Subcutaneous adipose tissue (tissue), 4 donors: ENCODE results near the gene FEV. TPM values are rescaled to one million over a fixed set of nuclear protein-coding genes. Genes with fewer than 3 reads are reported as not detected.

Experiments used
- CTCF ChIP-seq: fragments of 450-650 bp; IDR thresholded peaks from one replicate; pipeline ENCODE4 v1.5.1; 2016; ENCODE audit warnings: low read depth, mild to moderate bottlenecking, control low read depth, antibody characterized with exemption, moderate library complexity
- total RNA-seq, 4 donors: library from RNA; depleted of rRNA; stranded (reverse); fragments of >200 nt; gene quantifications; one replicate each; pipeline ENCODE4 v1.1.0, GENCODE V29; 2016

FEV gene
- total RNA-seq, 4 donors from 2014 or later, result not detected

DNA sequence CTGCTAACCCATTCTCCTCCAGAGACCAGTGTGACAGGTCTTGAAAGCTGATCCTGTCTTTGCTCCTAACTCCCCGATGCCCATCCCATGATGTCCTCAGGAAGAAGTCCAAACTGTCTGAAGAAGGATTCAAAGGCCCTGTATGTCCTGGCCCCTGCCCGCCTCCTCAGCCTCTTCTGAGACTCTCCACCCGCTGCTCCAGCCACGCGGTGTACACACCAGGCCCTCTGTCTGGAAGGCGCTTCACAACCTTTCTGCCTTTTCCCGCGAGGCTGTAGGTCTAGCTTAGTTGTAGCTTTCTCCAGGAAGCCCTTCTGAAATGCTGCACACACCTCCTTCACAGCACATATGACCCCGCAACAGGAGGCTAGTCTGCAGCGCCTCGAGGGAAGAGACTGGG, 31.7 kb upstream of the FEV start:
- no peak for TF ChIP-seq CTCF

DNA sequence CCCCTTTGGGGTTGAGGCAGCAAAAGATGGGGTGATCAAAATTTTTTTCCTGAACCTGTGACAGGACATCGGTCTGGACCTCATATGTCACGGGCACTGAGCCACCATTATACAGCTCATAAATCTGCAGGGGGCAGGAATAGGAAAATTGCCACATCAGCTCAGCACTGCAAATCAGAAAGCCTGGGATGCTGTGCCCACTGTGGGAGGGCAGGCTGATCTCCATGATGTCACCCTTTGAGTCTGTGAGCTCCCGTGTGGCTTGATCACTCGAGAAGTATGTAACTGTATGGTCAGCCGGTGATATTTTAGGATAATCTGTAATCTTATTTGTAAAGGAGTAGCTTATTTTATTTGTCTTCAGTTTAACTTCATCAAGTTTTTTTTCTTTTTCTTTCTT, 25.9 kb upstream of the FEV start:
- no peak for TF ChIP-seq CTCF

- TF ChIP-seq CTCF, result no peak
Measured at GRCh38 chr2:219010162-219010756, 25.3 kb upstream of the FEV start.

DNA sequence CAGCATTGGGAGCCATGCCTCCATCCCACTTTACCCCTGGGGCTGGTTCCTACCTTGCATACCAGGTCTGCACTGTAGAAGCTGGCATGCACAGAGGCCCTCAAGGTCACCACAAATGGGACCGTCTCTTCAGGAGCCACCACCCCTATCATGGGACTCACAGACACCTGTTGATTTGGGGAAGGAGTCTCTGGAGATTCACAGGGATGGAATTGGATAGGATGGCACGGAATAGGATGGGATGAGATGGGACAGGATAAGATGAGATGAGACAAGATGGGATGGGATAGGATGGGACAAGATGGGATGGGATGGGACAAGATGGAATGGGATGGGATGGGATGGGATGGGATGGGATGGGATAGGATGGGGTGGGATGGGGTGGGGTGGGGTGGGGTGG, 24.3 kb upstream of the FEV start:
- TF ChIP-seq CTCF, result no peak

DNA sequence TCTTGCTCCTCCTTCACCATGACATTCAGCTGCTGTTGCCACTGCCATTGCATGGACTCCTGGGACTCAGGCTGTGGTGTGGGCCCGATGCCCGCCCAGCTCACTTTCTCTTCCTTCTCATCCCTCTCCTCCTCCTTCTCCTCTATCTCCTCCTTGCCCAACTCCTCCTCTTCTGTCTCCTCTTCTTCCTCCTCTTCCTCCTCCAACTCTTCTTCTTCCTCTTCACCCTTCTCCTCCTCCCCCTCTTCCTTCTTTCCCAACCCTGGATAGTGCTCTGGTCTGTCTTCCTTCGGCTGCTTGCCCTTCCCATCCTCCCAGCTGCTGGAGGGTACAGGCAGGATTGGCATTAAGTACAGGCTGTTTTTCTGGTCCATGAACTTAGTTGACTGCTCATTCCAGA, 19.0 kb upstream of the FEV start:
- TF ChIP-seq CTCF, result no peak

- no peak for TF ChIP-seq CTCF
Measured at GRCh38 chr2:219003267-219003634, 18.3 kb upstream of the FEV start.

GRCh38 chr2:219002395-219003266, 17.6 kb upstream of the FEV start:
- no peak for TF ChIP-seq CTCF
